Measurements from ENCODE around the gene RPL37. TPM values are rescaled to one million over a fixed set of nuclear protein-coding genes. Genes with fewer than 3 reads are reported as not detected.

The RPL37 gene
- total and polyA plus RNA-seq, 2 donors (not counting 3 experiments of a cell fraction or from before 2014, with no cell fraction given): 259 to 1,348 TPM

DNA sequence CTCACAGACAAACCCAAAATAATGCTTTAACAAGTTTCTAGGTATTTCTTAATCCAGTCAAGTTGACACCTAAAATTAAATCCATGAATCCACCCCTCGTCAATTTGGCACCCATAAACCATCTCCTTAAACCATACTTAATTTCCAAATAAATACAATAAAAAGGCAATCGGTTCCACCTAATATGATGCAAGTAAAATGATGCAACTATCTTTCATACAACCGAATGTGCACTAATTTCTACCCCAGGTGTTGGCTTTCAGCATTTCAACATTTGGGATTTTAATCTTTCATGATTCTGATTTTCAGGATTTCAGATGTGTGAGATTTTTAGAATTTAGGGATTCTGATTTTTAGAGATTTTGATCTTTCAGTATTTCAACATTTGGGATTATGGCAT, 54.2 kb downstream of the RPL37 start:
- Histone ChIP-seq H3K36me3 (ENCODE audit: control insufficient read depth in 2 of 2, extremely low read depth in 1 of 2, insufficient read depth in 2 of 2, low read length in 2 of 2) (peaks cover 2% of the 10 kb centered on the region in 2 experiments), H3K4me3 (replicated peaks in 1 of 3; ENCODE audit: insufficient read depth in 1 of 3, low read depth in 1 of 3, low read length in 3 of 3) (no peak overlapping the region), H3K4me2 (ENCODE audit: insufficient read depth, low read length) (no peak overlapping the region), H3K27ac (ENCODE audit: insufficient read depth, low read depth, low read length) (no peak overlapping the region), H3K9me3 (replicated peaks; ENCODE audit: control insufficient read depth, insufficient read depth, low read length) (no peaks in the 10 kb centered on the region), H3K27me3 (ENCODE audit: control insufficient read depth in 2 of 2, insufficient read depth in 2 of 2, low read length in 2 of 2) (no peaks in the 10 kb centered on the region), H2AFZ (ENCODE audit: low read depth, low read length) (no peak overlapping the region), H3K79me2 (ENCODE audit: control insufficient read depth, insufficient read depth, low read length) (peaks cover 89% of the 10 kb centered on the region), H3K9ac (replicated peaks; ENCODE audit: extremely low read depth, insufficient read depth, low read length) (no peak overlapping the region), H3K4me1 (ENCODE audit: control insufficient read depth, extremely low read depth, insufficient read depth, low read length) (peaks cover 6% of the 10 kb centered on the region), H4K20me1 (replicated peaks; ENCODE audit: control insufficient read depth, extremely low read depth, insufficient read depth, low read length) (peaks cover 13% of the 10 kb centered on the region), H3K9me1 (replicated peaks; ENCODE audit: control insufficient read depth, extremely low read depth, insufficient read depth, low read length) (no peaks in the 10 kb centered on the region)
- intact Hi-C loops (cut with micrococcal nuclease): no loop called here
- dilution Hi-C loops (cut with MboI; ENCODE audit: extremely low pct_ligation_motif_present, low sequenced_read_pairs): no loop called here
- ChIA-PET POLR2A (no interaction called here), CTCF (interaction anchor here (1.3 to 1.6 kb wide), 2 partner anchors 10 to 35 kb away, joined by 3 to 4 read pairs; no protein-coding TSS in a partner anchor)
- FAIRE-seq (no peak), DNase-seq (ENCODE audit: low read depth, low spot score) (no peak)
- BruUV-seq (replicated peaks): no TSS peak
- TF ChIP-seq GATA2 (IDR thresholded peaks at IDR 0.05; ENCODE audit: insufficient read depth, insufficient read length, low read depth, low read length) (no peak), JUN (IDR thresholded peaks at IDR 0.05; ENCODE audit: borderline replicate concordance, insufficient read depth, insufficient read length, low read depth) (no peak), FOS (IDR thresholded peaks at IDR 0.05; ENCODE audit: borderline replicate concordance, insufficient read depth, low read length) (no peak), POLR2A (IDR thresholded peaks at IDR 0.05; ENCODE audit: low read depth, low read length) (no peak), MYC (IDR thresholded peaks at IDR 0.05; ENCODE audit: low read depth, low read length) (no peak), EZH2 (IDR thresholded peaks at IDR 0.05; ENCODE audit: borderline replicate concordance, low read depth, low read length, severe bottlenecking) (no peak), POLR2AphosphoS5 (IDR thresholded peaks at IDR 0.05; ENCODE audit: insufficient read depth, low read depth, low read length) (no peak)
- TF ChIP-seq, protein P1, sequence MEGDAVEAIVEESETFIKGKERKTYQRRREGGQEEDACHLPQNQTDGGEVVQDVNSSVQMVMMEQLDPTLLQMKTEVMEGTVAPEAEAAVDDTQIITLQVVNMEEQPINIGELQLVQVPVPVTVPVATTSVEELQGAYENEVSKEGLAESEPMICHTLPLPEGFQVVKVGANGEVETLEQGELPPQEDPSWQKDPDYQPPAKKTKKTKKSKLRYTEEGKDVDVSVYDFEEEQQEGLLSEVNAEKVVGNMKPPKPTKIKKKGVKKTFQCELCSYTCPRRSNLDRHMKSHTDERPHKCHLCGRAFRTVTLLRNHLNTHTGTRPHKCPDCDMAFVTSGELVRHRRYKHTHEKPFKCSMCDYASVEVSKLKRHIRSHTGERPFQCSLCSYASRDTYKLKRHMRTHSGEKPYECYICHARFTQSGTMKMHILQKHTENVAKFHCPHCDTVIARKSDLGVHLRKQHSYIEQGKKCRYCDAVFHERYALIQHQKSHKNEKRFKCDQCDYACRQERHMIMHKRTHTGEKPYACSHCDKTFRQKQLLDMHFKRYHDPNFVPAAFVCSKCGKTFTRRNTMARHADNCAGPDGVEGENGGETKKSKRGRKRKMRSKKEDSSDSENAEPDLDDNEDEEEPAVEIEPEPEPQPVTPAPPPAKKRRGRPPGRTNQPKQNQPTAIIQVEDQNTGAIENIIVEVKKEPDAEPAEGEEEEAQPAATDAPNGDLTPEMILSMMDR (IDR thresholded peaks at IDR 0.05; ENCODE audit: extremely low read depth in 1 of 2, insufficient read depth in 1 of 2, low read depth in 1 of 2, low read length in 2 of 2): no peak
- TF ChIP-seq, protein P2, sequence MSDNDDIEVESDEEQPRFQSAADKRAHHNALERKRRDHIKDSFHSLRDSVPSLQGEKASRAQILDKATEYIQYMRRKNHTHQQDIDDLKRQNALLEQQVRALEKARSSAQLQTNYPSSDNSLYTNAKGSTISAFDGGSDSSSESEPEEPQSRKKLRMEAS (IDR thresholded peaks at IDR 0.05; ENCODE audit: insufficient read depth, insufficient read length): no peak
